ENCODE measurements around the gene IQSEC2. TPM values are rescaled to one million over a fixed set of nuclear protein-coding genes. Genes with fewer than 3 reads are reported as not detected.

IQSEC2 gene
- total and polyA plus RNA-seq, 2 of the 4 experiments (the other 2 are of a cell fraction) = 2.5 to 11.4 TPM

DNA sequence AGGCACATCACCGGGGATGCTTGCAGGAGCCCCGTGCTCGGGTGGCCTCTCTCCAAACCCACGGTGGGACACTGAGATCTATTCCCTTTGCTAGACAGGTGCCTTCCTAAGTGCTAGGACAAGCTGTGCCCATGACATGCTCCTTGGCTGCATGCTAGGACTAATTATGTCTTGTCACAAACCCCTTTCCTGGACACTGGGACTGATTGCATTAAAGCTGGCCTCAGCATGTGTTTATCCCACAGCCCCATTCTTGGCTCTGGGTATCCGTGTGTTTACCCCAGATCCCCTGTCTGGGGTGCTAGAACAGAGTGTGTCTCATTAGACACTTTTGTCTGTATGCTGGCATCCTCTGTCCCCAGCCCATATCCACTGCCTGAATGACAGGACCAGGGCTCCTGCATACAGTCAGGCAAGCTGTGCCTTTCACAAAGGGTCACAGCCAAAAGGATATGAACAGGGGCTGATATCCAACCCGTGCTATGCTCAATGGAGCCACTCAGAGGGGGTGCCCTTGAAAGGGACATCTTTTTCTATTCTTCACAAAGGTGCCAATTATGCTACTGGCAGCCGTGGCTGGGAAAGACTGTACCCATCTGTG, 9.2 kb upstream of the IQSEC2 start:
- no peak for ATAC-seq (ENCODE audit: low read depth)
- Histone ChIP-seq H2BK20ac (ENCODE audit: low read depth, low read length) (no peak overlapping the region), H4K20me1 (ENCODE audit: insufficient read depth, low read length) (peaks cover 7% of the 10 kb centered on the region; the same call in 1 of the 2 replicates), H3K36me3 (ENCODE audit: control insufficient read depth, insufficient read depth, low read length) (no peaks in the 10 kb centered on the region), H3K27me3 (ENCODE audit: control insufficient read depth, insufficient read depth, low read length) (peaks cover 15% of the 10 kb centered on the region), H3K18ac (ENCODE audit: low read depth, low read length) (no peak overlapping the region), H2BK120ac (ENCODE audit: low read depth, low read length) (no peak overlapping the region), H4K91ac (ENCODE audit: insufficient read depth, low read depth, low read length) (no peak overlapping the region), H4K5ac (ENCODE audit: low read depth, low read length) (no peak overlapping the region), H3K4me1 (ENCODE audit: control insufficient read depth, insufficient read depth, low read length) (peaks cover 8% of the 10 kb centered on the region; the same call in 1 of the 2 replicates), H4K8ac (ENCODE audit: low read depth in 2 of 2, low read length in 2 of 2) (no peak overlapping the region), H3K9me3 (ENCODE audit: control insufficient read depth, insufficient read depth, low read length) (no peaks in the 10 kb centered on the region), H2BK5ac (ENCODE audit: low read depth, low read length, poor library complexity, severe bottlenecking) (no peak overlapping the region), H3K9ac (ENCODE audit: low read depth, low read length) (no peak overlapping the region), H2AFZ (replicated peaks; ENCODE audit: low read length, poor library complexity) (no peak overlapping the region), H2BK15ac (ENCODE audit: low read depth, low read length) (no peak overlapping the region), H3K4me2 (ENCODE audit: low read depth, low read length) (no peak overlapping the region), H3K23ac (ENCODE audit: low read depth, low read length) (no peak overlapping the region), H3K56ac (ENCODE audit: extremely low read depth, insufficient read depth, low read length) (no peak overlapping the region), H3K9me1 (ENCODE audit: insufficient read depth, low read length) (0 out of 2 replicates have a peak, but pooled peaks cover 5% of the 10 kb centered on the region), H3K79me1 (ENCODE audit: low read depth in 1 of 2, low read length in 2 of 2) (no peaks in the 10 kb centered on the region), H3K14ac (replicated peaks; ENCODE audit: low read depth, low read length) (no peak overlapping the region), H3K4ac (ENCODE audit: low read depth, low read length) (no peak overlapping the region), H2AK9ac (replicated peaks; ENCODE audit: low read depth, low read length, poor library complexity) (no peak overlapping the region), H3K4me3 (ENCODE audit: insufficient read depth, low read depth, low read length) (no peak overlapping the region), H2AK5ac (ENCODE audit: low read depth, low read length) (no peak overlapping the region), H3K27ac (ENCODE audit: insufficient read depth, low read length) (no peak overlapping the region)
- in situ Hi-C loops (cut with MboI; ENCODE audit: low sequenced_read_pairs) (no loop called here), dilution Hi-C loops (cut with HindIII; ENCODE audit: low sequenced_read_pairs, unreplicated experiment) (no loop called here), intact Hi-C loops (cut with micrococcal nuclease) (no loop called here)
- CTCF ChIA-PET = interaction anchor here (0.6 to 1.5 kb wide), 2 partner anchors 13 to 22 kb away, joined by 3 to 4 read pairs; no protein-coding TSS in a partner anchor
- DNase-seq = no peak
- BruUV-seq (replicated peaks) = no TSS peak
- POLR2A ChIA-PET (ENCODE audit: unreplicated experiment) = no interaction called here
- WGBS, 2 experiments (ENCODE audit: extremely low coverage in 2 of 2, insufficient read length in 1 of 2) = 84% methylated on average over 3 of the region's 7 CpGs; no CpG with 5 or more reads in 1 of the 2 experiments
- TF ChIP-seq FOS (IDR thresholded peaks at IDR 0.05; ENCODE audit: low read depth, low read length) (no peak), CEBPB (IDR thresholded peaks at IDR 0.05; ENCODE audit: low read depth, low read length) (no peak), MXI1 (IDR thresholded peaks at IDR 0.05; ENCODE audit: borderline replicate concordance, low read depth, low read length) (no peak), BHLHE40 (IDR thresholded peaks at IDR 0.05; ENCODE audit: low read depth, low read length) (no peak), MAFK (IDR thresholded peaks at IDR 0.05; ENCODE audit: low read depth, low read length) (no peak), NFE2L2 (IDR thresholded peaks at IDR 0.05; ENCODE audit: low read depth, low read length) (no peak), POLR2A (IDR thresholded peaks at IDR 0.05; ENCODE audit: low read depth, low read length) (no peak), SMC3 (IDR thresholded peaks at IDR 0.05; ENCODE audit: low read depth, low read length) (no peak), MAZ (IDR thresholded peaks at IDR 0.05; ENCODE audit: borderline replicate concordance, low read depth, low read length) (no peak), CHD1 (IDR thresholded peaks at IDR 0.05; ENCODE audit: low read depth, low read length) (no peak), RAD21 (IDR thresholded peaks at IDR 0.05; ENCODE audit: low read length) (no peak), RFX5 (IDR thresholded peaks at IDR 0.05; ENCODE audit: low read depth, low read length) (no peak), RCOR1 (IDR thresholded peaks at IDR 0.05; ENCODE audit: insufficient replicate concordance, low read length) (no peak)
- TF ChIP-seq, protein P1, sequence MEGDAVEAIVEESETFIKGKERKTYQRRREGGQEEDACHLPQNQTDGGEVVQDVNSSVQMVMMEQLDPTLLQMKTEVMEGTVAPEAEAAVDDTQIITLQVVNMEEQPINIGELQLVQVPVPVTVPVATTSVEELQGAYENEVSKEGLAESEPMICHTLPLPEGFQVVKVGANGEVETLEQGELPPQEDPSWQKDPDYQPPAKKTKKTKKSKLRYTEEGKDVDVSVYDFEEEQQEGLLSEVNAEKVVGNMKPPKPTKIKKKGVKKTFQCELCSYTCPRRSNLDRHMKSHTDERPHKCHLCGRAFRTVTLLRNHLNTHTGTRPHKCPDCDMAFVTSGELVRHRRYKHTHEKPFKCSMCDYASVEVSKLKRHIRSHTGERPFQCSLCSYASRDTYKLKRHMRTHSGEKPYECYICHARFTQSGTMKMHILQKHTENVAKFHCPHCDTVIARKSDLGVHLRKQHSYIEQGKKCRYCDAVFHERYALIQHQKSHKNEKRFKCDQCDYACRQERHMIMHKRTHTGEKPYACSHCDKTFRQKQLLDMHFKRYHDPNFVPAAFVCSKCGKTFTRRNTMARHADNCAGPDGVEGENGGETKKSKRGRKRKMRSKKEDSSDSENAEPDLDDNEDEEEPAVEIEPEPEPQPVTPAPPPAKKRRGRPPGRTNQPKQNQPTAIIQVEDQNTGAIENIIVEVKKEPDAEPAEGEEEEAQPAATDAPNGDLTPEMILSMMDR (conservative IDR thresholded peaks at IDR 0.05; ENCODE audit: low read depth, low read length) = no peak
- TF ChIP-seq, protein P2, sequence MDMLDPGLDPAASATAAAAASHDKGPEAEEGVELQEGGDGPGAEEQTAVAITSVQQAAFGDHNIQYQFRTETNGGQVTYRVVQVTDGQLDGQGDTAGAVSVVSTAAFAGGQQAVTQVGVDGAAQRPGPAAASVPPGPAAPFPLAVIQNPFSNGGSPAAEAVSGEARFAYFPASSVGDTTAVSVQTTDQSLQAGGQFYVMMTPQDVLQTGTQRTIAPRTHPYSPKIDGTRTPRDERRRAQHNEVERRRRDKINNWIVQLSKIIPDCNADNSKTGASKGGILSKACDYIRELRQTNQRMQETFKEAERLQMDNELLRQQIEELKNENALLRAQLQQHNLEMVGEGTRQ (IDR thresholded peaks at IDR 0.05; ENCODE audit: low read depth, low read length) = no peak
- TF ChIP-seq, protein P3, sequence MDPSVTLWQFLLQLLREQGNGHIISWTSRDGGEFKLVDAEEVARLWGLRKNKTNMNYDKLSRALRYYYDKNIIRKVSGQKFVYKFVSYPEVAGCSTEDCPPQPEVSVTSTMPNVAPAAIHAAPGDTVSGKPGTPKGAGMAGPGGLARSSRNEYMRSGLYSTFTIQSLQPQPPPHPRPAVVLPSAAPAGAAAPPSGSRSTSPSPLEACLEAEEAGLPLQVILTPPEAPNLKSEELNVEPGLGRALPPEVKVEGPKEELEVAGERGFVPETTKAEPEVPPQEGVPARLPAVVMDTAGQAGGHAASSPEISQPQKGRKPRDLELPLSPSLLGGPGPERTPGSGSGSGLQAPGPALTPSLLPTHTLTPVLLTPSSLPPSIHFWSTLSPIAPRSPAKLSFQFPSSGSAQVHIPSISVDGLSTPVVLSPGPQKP (IDR thresholded peaks at IDR 0.05; ENCODE audit: borderline replicate concordance, low read depth, low read length) = no peak
